DMS 273 treated with DMSO at 0.1 percent for 48 hours (cell line): Measurements from ENCODE around the gene LAPTM4A.

ENCODE experiments used
- DNase-seq: peaks from one replicate; lab custom pipeline; 2025; lab: John Stamatoyannopoulos, UW

The LAPTM4A gene

GRCh38 chr2:20019747-20020146, 31.7 kb downstream of the LAPTM4A start:
- no peak for DNase-seq

DNA sequence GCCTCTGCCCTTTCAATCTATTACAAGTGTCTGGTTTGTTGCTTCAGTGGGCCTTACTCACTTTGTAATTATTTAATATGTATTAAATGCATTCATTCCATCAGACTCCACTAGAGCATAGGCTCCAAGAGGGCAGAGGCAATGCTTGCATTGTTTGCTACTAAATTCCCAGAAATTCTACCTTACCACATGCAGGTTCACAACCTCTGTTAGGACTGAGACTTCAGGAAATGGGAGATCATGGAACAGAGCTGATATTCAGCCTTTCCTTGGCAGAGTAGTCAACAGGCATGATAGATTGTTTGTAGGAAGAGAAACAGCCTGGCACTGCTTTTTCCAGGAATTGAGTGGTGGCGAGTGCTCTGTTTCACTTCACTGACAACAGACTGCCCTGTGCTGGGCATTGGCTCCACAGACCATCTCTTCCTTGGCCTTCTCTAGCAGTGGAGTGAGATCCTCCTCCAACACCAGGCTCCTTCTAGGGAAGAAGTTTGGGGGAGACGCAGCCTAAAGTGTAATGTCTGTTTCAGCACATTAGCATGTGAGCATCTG, 32.8 kb downstream of the LAPTM4A start:
- no peak for DNase-seq

DNA sequence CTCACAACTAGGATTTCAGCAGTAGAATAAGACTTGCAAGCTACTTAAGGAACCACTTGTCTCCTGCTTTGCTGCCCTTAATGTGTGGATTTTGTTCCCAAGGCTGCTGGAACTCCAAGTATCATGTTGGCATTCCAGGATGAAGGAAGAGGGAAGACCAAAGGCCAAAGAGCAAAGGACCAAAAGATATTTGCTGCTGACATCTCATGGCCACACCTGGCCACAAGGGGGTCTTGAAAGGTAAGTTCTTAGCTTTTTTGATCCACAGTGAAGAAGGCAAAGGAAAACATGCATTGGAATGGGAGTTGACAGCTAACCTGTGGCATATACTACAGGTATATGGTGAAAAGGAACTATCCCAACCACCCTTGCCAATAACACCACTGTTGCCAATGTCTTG, 35.1 kb downstream of the LAPTM4A start:
- DNase-seq, result no peak

DNA sequence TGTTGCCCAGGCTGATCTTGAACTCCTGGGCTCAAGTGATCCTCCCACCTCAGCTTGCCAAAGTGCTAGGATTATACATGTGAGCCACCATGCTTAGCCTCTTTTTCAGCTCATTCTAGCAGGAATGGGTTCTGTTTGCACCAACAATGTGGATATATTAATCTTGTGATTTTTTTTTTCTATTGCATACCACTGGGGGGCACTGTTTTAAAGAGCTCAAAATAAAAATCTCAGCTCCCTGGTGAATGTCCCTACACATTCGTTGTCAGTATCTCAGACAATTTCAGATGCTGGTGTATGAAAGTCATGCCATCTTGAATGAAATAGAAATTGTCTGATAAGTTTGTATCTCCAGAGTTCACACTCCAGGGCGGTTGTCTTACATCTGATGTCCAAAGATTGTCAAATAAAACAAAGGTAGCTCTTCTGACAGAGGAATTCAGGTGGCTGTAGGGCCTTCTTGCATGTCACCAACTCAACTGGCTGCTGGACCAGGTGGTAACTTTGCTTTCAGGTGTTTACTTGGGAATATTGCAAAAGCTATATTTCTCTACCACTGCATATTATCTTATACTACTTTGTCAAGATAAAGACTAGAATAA, 35.8 kb downstream of the LAPTM4A start:
- DNase-seq, result peak; percentile 16

DNA sequence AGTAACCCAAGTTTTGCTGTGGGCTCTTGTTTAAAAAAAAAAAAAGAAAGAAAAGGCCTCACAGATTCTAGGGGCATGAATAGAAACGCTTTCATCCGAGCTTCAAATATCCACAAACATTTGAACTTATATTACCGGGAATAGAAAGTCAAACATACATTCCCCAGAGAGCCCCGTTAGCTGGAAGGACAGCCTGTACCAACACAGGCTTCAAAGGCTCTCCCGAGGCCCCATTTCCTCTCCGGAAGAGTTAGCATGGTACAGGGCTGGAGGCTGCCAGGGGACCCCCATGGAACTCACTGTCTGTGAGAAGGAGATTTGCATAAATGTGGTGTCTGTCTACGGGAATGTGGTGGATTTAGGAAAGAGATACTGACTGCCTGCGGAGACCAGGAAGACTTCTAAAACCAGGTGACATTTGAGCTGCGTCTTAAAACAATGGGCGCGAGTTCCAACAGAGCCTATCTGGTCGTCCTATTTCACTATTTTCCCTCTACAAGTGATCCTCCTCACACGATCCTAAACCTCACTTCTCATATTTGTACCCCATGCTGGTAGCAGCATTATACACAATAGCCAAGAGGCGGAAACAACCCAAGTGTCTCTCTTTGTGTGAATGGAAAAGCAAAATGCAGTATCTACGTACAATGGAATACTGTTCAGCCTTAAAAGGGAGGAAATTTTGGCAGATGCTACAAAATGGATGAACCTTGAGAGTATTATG, 38.1 kb downstream of the LAPTM4A start:
- DNase-seq, result no peak

- DNase-seq, result no peak
These were observed 38.9 kb downstream of the LAPTM4A start, which contains the start of gene MATN3 for GRCh38 chr2:20012282-20013125. TSS of gene MATN3 (minus strand) at chr2:20012668. CDS start at chr2:20012631, 37 bp downstream.

DNA sequence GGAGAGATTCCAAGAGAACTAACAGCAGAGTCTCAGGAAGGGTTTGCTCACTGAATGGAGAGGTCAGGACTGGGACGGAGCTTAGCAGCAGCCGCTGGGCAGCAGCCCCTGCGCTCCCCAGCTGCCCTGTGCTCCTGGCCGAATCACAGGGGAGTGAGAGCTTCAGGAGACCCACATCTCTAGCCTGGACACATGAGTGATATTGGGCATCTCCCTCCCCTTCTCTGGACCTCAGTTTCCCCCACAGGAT, 39.5 kb downstream of the LAPTM4A start:
- DNase-seq, result no peak

GRCh38 chr2:20011276-20012031, 40.0 kb downstream of the LAPTM4A start:
- DNase-seq, result no peak

- no peak for DNase-seq
These were observed 42.7 kb downstream of the LAPTM4A start for GRCh38 chr2:20008703-20009102.

- DNase-seq, result no peak
These were observed 45.4 kb downstream of the LAPTM4A start for GRCh38 chr2:20005891-20006470.

DNA sequence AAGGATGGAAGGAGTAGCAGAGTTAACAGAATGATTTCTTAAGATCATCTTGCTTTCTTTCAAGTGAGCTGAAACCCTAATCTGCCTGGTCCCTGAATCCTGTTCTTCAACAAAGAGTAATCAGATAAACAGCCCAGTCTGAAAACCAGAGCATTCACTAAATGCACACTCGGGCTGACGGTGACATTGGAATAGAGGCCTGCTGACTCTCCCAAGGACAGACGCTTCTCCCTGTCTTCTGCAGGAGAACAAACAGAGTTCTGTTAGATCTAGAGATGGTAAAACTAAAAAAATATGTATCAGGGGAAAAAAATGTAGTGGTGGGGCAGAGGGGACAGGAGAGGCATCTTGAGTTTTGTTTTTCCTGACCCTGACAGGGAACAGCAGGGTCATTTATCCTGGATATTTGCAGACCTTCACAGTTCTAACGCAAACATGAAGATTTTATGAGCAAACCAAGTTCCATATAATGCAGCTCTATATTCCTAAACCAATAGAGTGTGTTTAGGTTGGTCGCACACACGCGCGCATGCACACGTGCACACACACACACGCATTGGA, 46.3 kb downstream of the LAPTM4A start:
- no peak for DNase-seq

DNA sequence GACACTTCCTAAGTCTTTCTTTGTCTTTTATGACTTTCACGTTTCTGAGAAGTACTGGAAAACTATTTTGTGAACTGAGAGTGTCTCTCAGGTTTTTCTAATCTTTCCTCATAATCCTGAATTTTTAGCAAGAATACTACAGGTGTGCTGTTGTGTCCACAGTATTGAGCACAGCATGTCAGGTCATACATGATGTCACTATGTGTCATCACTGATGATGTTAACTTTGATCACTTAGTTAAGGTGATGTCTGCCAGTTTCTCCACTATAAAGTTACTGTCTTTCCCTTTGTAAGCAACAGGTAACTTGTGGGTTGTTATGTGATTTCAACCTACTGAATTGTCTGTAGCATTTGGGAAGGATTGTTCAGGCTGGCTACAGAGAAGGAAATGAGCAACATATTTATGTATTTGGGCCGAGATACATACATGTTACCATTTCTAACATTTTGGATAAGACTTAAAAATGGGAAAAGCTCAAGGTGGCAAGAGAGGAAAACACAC, 50.0 kb downstream of the LAPTM4A start:
- no peak for DNase-seq

- DNase-seq, result peak; percentile 51
These were observed 57.7 kb downstream of the LAPTM4A start for GRCh38 chr2:19993731-19994130.

DNA sequence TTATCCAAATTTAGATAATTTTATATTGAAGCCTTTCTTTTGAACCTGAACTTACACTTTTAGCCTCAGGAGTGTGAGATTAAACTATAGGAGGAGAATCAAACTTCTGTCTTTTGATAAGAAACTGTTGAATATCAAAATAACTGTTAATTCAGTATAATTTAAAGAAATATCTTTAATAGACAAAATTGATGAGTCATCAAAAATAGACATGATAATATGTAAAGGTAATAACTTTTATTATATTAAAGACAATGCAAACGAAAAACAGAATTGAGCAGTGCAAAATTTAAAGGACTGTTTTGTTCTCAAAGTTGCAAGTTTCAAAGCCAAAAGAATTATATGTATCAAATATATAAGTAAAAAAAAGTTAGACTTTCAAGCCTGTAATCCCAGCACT, 59.5 kb downstream of the LAPTM4A start:
- DNase-seq, result no peak

DNA sequence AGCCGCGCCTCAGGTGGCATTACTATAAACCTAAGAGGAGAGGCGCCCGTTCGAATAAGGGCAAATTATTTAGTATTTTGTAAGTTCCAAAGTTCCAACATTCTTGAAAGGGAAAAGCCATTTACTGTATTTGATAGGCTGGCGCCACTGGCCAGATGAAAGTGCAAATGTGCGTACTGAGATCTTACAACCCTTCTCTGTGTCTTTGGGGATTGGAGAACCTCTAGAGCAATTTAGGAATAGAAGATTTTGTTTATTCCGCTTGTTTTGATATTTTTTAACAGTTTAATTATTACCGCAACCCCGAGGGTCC, 61.1 kb downstream of the LAPTM4A start:
- DNase-seq, result no peak

DNA sequence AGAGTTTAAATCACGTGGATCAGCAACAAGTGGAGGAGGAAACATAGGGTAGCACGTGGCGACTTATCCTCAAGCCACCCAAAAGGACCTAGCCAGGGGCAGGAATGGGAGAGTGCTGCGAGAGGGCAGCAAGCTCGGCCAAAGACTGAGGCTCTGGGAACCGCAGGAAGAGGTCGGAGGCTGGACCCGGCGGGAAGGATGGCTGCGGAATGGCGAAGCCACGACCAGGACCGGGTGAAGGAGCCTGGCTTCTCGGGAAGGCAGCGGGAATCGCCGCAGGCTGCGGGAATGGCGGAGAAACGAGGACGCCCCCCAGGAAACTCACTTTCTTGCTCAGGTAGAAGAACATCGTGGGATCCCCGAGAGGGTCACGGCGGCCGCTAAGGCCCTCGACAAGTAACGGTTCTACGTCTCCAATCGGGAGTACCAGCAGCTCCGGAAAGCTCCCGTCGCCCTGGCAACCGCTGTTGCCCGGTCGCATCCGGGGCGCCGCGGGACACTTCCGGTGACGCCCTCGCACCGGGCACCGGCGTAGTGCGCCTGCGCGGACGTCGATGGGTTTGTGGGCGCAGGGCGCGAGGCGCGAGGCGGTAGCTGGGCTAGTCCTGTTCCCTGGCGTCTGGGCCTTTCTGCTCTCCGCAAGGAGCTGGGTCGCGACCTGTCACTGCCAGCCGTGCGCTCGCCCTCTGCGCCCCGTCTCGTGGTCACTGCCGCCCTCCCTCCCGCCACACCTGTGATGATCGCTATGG, 61.6 kb downstream of the LAPTM4A start, which contains the start of gene WDR35:
TSS of gene WDR35 (minus strand) at position 439 of the 749 bp plus-strand sequence. CDS start at position 349, 90 bp downstream.
- peak; percentile 73 for DNase-seq

- no peak for DNase-seq
These were observed 62.1 kb downstream of the LAPTM4A start for GRCh38 chr2:19989342-19989666.

DNA sequence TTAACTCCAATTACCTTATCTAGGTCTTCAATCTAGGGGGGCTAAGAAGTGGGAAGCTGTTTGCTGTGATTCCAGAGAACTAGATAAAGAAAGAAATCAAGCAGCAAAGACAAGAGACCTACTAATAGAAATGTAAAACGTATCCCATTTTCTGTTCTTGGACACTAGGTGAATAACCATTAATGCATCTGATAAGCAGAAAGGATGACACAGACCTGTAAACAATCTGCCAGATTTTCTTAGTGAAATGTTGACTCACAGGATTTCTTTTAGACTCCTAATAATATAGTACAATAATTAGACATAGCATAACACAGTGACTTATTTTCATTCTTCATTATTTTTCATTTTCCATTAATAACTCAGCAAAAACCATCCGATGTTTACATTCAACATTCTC, 62.8 kb downstream of the LAPTM4A start:
- DNase-seq, result no peak

- no peak for DNase-seq
These were observed 63.5 kb downstream of the LAPTM4A start for GRCh38 chr2:19987936-19988335.
